ENCODE measurements around the gene POLRMT. TPM values are rescaled to one million over a fixed set of nuclear protein-coding genes. Genes with fewer than 3 reads are reported as not detected.

Gene POLRMT
- total and polyA plus RNA-seq, 8 donors, result 18.5 to 196 (median 80.9) TPM

GRCh38 chr19:656751-657559 lies 23.6 kb upstream of the POLRMT start:
- H3K27me3 ChIP-seq, result no peaks in the 10 kb centered on the region
- no peak overlapping the region for H3K27ac ChIP-seq
- peaks cover 46 to 78% (median 61%) of the 10 kb centered on the region in 4 donors for H3K4me1 ChIP-seq
- DNase-seq, result peak in 1 of 2 donors; percentile 9
- intact Hi-C loops (cut with DNase I; ENCODE audit: low total_unique reads), result no loop called here
- no peak overlapping the region for H3K4me3 ChIP-seq
- peaks cover 20 to 65% (median 58%) of the 10 kb centered on the region in 4 donors for H3K36me3 ChIP-seq
- H3K9me3 ChIP-seq, result no peaks in the 10 kb centered on the region
- 78 to 87% (median 84%) methylated on average over 36 to 43 of the region's 43 CpGs for WGBS, 5 donors
- TF ChIP-seq POLR2AphosphoS5 (IDR thresholded peaks at IDR 0.05) (no peak), POLR2A (IDR thresholded peaks at IDR 0.05) (no peak), CTCF (IDR thresholded peaks at IDR 0.05) (no peak), EP300 (IDR thresholded peaks at IDR 0.05) (no peak)

GRCh38 chr19:655691-656090 lies 22.4 kb upstream of the POLRMT start:
- Histone ChIP-seq H3K4me3 (no peak overlapping the region), H3K9me3 (no peaks in the 10 kb centered on the region), H3K27ac (no peak overlapping the region), H3K36me3 (peaks cover 32 to 78% (median 70%) of the 10 kb centered on the region in 4 donors), H3K27me3 (no peaks in the 10 kb centered on the region), H3K4me1 (peaks cover 33 to 66% (median 48%) of the 10 kb centered on the region in 4 donors)
- TF ChIP-seq EP300 (IDR thresholded peaks at IDR 0.05) (no peak), POLR2AphosphoS5 (IDR thresholded peaks at IDR 0.05) (no peak), POLR2A (IDR thresholded peaks at IDR 0.05) (no peak), CTCF (IDR thresholded peaks at IDR 0.05) (no peak)
- intact Hi-C loops (cut with DNase I; ENCODE audit: low total_unique reads), result no loop called here
- 73 to 83% (median 80%) methylated on average over 17 of the region's 17 CpGs for WGBS, 5 donors
- no peak for DNase-seq

GRCh38 chr19:653425-653824 lies 20.1 kb upstream of the POLRMT start:
- WGBS, 5 donors, result 85 to 88% (median 86%) methylated on average over 15 to 17 of the region's 17 CpGs
- peaks cover 10 to 43% (median 26%) of the 10 kb centered on the region in 4 donors for H3K4me1 ChIP-seq
- no peak for DNase-seq
- H3K4me3 ChIP-seq, result no peak overlapping the region
- H3K9me3 ChIP-seq, result no peaks in the 10 kb centered on the region
- H3K27me3 ChIP-seq, result no peaks in the 10 kb centered on the region
- intact Hi-C loops (cut with DNase I; ENCODE audit: low total_unique reads), result no loop called here
- H3K27ac ChIP-seq, result no peak overlapping the region
- H3K36me3 ChIP-seq, result peaks cover 53 to 97% (median 87%) of the 10 kb centered on the region in 4 donors
- no peak for TF ChIP-seq EP300 (IDR thresholded peaks at IDR 0.05)
- TF ChIP-seq CTCF (IDR thresholded peaks at IDR 0.05), result no peak
- TF ChIP-seq POLR2A (IDR thresholded peaks at IDR 0.05), result no peak
- TF ChIP-seq POLR2AphosphoS5 (IDR thresholded peaks at IDR 0.05), result no peak

GRCh38 chr19:652467-653389 lies 19.4 kb upstream of the POLRMT start:
- intact Hi-C loops (cut with DNase I; ENCODE audit: low total_unique reads), result no loop called here
- Histone ChIP-seq H3K9me3 (no peaks in the 10 kb centered on the region), H3K27ac (no peak overlapping the region), H3K36me3 (peaks cover 60 to 97% (median 89%) of the 10 kb centered on the region in 4 donors), H3K4me1 (peaks cover 5 to 36% (median 19%) of the 10 kb centered on the region in 4 donors), H3K4me3 (no peak overlapping the region), H3K27me3 (no peaks in the 10 kb centered on the region)
- no peak for DNase-seq
- TF ChIP-seq CTCF (IDR thresholded peaks at IDR 0.05) (no peak), POLR2AphosphoS5 (IDR thresholded peaks at IDR 0.05) (no peak), EP300 (IDR thresholded peaks at IDR 0.05) (no peak), POLR2A (IDR thresholded peaks at IDR 0.05) (no peak)
- WGBS, 5 donors, result 91 to 98% (median 94%) methylated on average over 24 to 54 of the region's 54 CpGs

All from stomach (tissue), 9 donors.